ENCODE measurements around the gene HEPACAM2.

GRCh38 chr7:93140582-93141191, 85.6 kb downstream of the HEPACAM2 start:
- TF ChIP-seq POLR2A (IDR thresholded peaks at IDR 0.05; ENCODE audit: low read length) = no peak
- no peak for TF ChIP-seq GATA1 (IDR thresholded peaks at IDR 0.05; ENCODE audit: low read depth, low read length)
